ENCODE data around the gene ALLC.

The ALLC gene

DNA sequence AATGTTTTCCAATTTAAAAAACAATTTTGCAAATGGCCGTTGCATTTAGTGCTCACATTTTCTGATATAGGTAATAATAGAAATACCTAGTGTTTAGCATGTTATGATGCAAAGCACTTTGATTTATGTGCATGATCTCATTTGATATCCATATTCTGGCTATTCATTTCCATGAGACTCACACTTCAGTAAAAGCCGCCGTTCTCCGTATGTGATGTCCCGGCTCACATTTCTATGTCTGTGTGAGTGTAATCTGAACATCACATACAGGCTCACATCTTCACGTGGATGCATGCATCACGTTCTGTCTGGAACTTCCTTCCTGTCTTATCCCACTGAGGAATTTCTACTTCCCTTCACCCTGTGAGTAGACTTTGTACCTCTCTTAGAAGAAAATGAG lies 91.2 kb downstream of the ALLC start:
- TF ChIP-seq, protein P1, sequence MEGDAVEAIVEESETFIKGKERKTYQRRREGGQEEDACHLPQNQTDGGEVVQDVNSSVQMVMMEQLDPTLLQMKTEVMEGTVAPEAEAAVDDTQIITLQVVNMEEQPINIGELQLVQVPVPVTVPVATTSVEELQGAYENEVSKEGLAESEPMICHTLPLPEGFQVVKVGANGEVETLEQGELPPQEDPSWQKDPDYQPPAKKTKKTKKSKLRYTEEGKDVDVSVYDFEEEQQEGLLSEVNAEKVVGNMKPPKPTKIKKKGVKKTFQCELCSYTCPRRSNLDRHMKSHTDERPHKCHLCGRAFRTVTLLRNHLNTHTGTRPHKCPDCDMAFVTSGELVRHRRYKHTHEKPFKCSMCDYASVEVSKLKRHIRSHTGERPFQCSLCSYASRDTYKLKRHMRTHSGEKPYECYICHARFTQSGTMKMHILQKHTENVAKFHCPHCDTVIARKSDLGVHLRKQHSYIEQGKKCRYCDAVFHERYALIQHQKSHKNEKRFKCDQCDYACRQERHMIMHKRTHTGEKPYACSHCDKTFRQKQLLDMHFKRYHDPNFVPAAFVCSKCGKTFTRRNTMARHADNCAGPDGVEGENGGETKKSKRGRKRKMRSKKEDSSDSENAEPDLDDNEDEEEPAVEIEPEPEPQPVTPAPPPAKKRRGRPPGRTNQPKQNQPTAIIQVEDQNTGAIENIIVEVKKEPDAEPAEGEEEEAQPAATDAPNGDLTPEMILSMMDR (IDR thresholded peaks at IDR 0.05; ENCODE audit: low read length, missing control alignments): no peak

DNA sequence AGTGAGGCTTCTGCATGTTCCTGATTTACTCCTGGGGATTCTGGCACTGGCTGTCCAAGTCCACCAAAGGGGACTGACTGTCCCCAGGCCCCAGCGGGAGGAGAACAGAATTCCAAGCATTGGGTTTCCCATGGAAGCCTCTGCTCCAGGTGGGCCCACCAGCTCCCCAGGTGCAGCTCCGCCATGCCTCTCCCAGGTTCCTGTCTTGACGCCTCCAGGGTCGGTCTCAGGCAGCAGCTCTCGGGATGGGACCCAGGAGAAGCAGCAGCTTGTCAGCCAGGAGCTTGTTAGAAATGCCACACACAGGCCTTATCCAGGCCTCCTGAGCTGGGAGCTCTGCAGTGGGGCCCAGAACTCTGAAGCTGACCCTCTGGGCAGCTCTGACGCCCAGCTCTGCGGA lies 93.3 kb downstream of the ALLC start:
- H3K4me3 ChIP-seq (replicated peaks; ENCODE audit: low read depth, low read length): no peak overlapping the region
- DNase-seq (ENCODE audit: low read depth): no peak
- TF ChIP-seq, protein P1 (IDR thresholded peaks at IDR 0.05; ENCODE audit: low read length, missing control alignments): no peak

More for the DNA sequence above, 91.2 kb downstream of the ALLC start:
- H3K4me3 ChIP-seq (replicated peaks; ENCODE audit: low read depth, low read length): no peak overlapping the region
- DNase-seq (ENCODE audit: low read depth): no peak

DNA sequence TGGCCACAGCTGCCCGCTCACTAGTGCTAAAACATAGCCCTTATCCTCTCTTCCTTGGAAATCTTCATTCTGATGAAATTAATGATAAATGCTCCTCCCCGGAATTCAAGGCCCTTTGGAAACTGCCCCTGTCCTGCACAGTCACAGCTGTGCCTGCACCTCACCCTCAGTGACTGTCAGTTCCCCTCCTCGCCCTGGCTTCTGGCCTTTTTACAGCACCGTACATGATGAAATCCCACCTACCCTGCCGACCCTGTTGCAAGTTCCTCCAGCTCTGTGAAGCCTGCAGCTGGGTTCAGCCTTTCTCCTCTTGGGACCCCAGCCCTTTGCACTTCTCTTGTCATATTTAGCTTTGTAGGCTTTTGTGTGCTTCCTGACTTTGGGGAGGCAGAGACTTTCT lies 93.8 kb downstream of the ALLC start:
- H3K4me3 ChIP-seq (replicated peaks; ENCODE audit: low read depth, low read length): no peak overlapping the region
- DNase-seq (ENCODE audit: low read depth): no peak
- TF ChIP-seq, protein P1 (IDR thresholded peaks at IDR 0.05; ENCODE audit: low read length, missing control alignments): no peak

All from fibroblast of pulmonary artery (primary cell).